Psoas muscle (tissue), 8 donors: Measurements from ENCODE around the gene HES5. TPM values are rescaled to one million over a fixed set of nuclear protein-coding genes. Genes with fewer than 3 reads are reported as not detected.
"Not testable (repeated sequence)": the region's sequence is repeated elsewhere in the genome, so short reads cannot be mapped to it uniquely, and the experiment has no call there.

Experiments used
- ATAC-seq, 4 donors: fragments of 200-7000 bp; cut with Tn5 transposase; one replicate each; pipeline ENCODE4 v1.9.1; 2020; ENCODE audit warnings: moderate library complexity in 3 of 4, mild to moderate bottlenecking in 2 of 4
- DNase-seq, 2 donors: peaks; one replicate each; pipeline ENCODE4 v3.0.0-alpha.2; 2020
- H3K27ac ChIP-seq: fragments of 200-600 bp; one replicate; pipeline ENCODE4 v1.8.0; 2022
- H3K27me3 ChIP-seq, 3 donors: fragments of 200-600 bp in 1 of 3; one replicate each; pipeline versions ENCODE4 v1.6.1 to v1.8.0; 2013 to 2022; ENCODE audit warnings: low read length in 2 of 3, mild to moderate bottlenecking in 2 of 3, moderate library complexity in 1 of 3; ENCODE audit not compliant: insufficient read depth in 3 of 3
- H3K36me3 ChIP-seq, 2 donors: fragments of 200-600 bp in 1 of 2; one replicate each; pipeline versions ENCODE4 v1.6.1 to v1.8.0; 2013 to 2022; ENCODE audit warnings: low read depth in 1 of 2, mild to moderate bottlenecking in 1 of 2, moderate library complexity in 1 of 2; ENCODE audit not compliant: insufficient read depth in 1 of 2
- H3K4me1 ChIP-seq: fragments of 200-600 bp; one replicate; pipeline ENCODE4 v1.8.0; 2022
- H3K4me3 ChIP-seq: fragments of 200-600 bp; one replicate; pipeline ENCODE4 v1.8.0; 2022; ENCODE audit warnings: mild to moderate bottlenecking
- H3K9me3 ChIP-seq: fragments of 200-600 bp; one replicate; pipeline ENCODE4 v1.8.0; 2022
- CTCF ChIP-seq: fragments of 200-600 bp; IDR thresholded peaks from one replicate; pipeline ENCODE4 v1.8.0; 2022; ENCODE audit warnings: antibody characterized with exemption
- WGBS, 3 donors: extraction: QIAGEN DNeasy Blood & Tissue Kit; methylation state at CpG; one replicate each; pipeline versions ENCODE4 v1.1.6 to v1.1.7; 2013; 5-methylcytosine and 5-hydroxymethylcytosine counted together
- intact Hi-C, 2 donors: fragments of 100-400 bp; cut with DNase I; formaldehyde crosslinking; loops; one replicate each; pipeline versions ENCODE4 v1.11.0 to v1.14.2; 2022
- polyA plus RNA-seq, 3 donors: library from polyadenylated mRNA; stranded (reverse); fragments of 200-250 nt; gene quantifications; one replicate each; pipeline ENCODE4 v1.2.3, GENCODE V29; 2013
- total RNA-seq, 4 donors: library from RNA; stranded (reverse); fragmentation: NEBNext Ultra II Directional in 2 of 4; extraction: Animal tissue kit (Norgen Biotek cat#: 25700) in 2 of 4; gene quantifications; one replicate each; pipeline versions ENCODE4 v1.2.1 to v1.2.4, GENCODE V29; 2021 to 2023
- donor health status: healthy with polysubstance abuse.
- donor health status: DM: no; HTN: no; CAD: no; lungs with moderate emphysema.
- donor health status: Bipolar disorder and iron deficiency.
- donor health status: healthy.
- donor health status: DM: yes; HTN: yes; CAD: no.
- donor health status: DM: no; HTN: no; CAD: no.
- donor health status: DM: no; HTN: no; CAD: no.
- donor health status: DM: yes; HTN: yes; CAD: no.

HES5 gene
- total and polyA plus RNA-seq, 7 donors, result 0.13 to 0.77 (median 0.28) TPM; not detected in 1

- Histone ChIP-seq H3K4me3 (peak overlapping the region; percentile 66), H3K4me1 (peaks cover 15% of the 10 kb centered on the region), H3K27me3 (peaks cover 0 to 22% (median 4%) of the 10 kb centered on the region in 3 donors), H3K27ac (peak overlapping the region; percentile 77)
- intact Hi-C loops, result loop anchor here in 1 of 2 donors (5.0 kb wide), 1 partner anchor 87 kb away; no protein-coding TSS in a partner anchor
- not testable (repeated sequence) for H3K9me3 ChIP-seq, H3K36me3 ChIP-seq, DNase-seq, ATAC-seq
- 74 to 82% (median 76%) methylated on average over 23 to 25 of the region's 28 CpGs for WGBS, 3 donors
These were observed 19.4 kb upstream of the HES5 start for GRCh38 chr1:2549367-2550029.

- no peaks in the 10 kb centered on the region for H3K9me3 ChIP-seq
- intact Hi-C loops, result loop anchor here (1.0 to 5.0 kb wide), 2 partner anchors 86 to 134 kb away; no protein-coding TSS in a partner anchor
- TF ChIP-seq CTCF, result peak; percentile 95
- H3K4me1 ChIP-seq, result peaks cover 15% of the 10 kb centered on the region
- ATAC-seq (peak; percentile 60 to 82 (median 74)), DNase-seq (peak; percentile 80 to 90)
- no peaks in the 10 kb centered on the region for H3K36me3 ChIP-seq
- H3K4me3 ChIP-seq, result peak overlapping the region; percentile 66
- H3K27ac ChIP-seq, result peak overlapping the region; percentile 83
- H3K27me3 ChIP-seq, result peaks cover 0 to 34% (median 4%) of the 10 kb centered on the region in 3 donors
- WGBS, 3 donors, result 19 to 26% (median 23%) methylated on average over 17 of the region's 17 CpGs
These were observed 18.1 kb upstream of the HES5 start for GRCh38 chr1:2548068-2548589.

- intact Hi-C loops, result loop anchor here (1.0 to 5.0 kb wide), 2 partner anchors 85 to 133 kb away; no protein-coding TSS in a partner anchor
- no peak for TF ChIP-seq CTCF
- Histone ChIP-seq H3K27ac (peak overlapping the region; percentile 83), H3K27me3 (peaks cover 0 to 38% (median 8%) of the 10 kb centered on the region in 3 donors), H3K36me3 (no peaks in the 10 kb centered on the region), H3K4me1 (peaks cover 15% of the 10 kb centered on the region), H3K9me3 (no peaks in the 10 kb centered on the region), H3K4me3 (peak overlapping the region; percentile 66)
- WGBS, 3 donors, result 14 to 23% (median 18%) methylated on average over 23 to 27 of the region's 27 CpGs
- ATAC-seq (peak in 1 of 4 donors; percentile 1), DNase-seq (no peak)
These were observed 17.4 kb upstream of the HES5 start for GRCh38 chr1:2547210-2548067.

GRCh38 chr1:2546515-2547209, 16.6 kb upstream of the HES5 start:
- ATAC-seq (peak; percentile 31 to 42 (median 40)), DNase-seq (peak; percentile 81 to 84)
- Histone ChIP-seq H3K4me3 (peak overlapping the region; percentile 66), H3K4me1 (peaks cover 15% of the 10 kb centered on the region), H3K27me3 (peaks cover 0 to 39% (median 9%) of the 10 kb centered on the region in 3 donors), H3K36me3 (no peaks in the 10 kb centered on the region), H3K9me3 (no peaks in the 10 kb centered on the region), H3K27ac (peak overlapping the region; percentile 83)
- no peak for TF ChIP-seq CTCF
- intact Hi-C loops, result loop anchor here in 1 of 2 donors (5.0 kb wide), 1 partner anchor 84 kb away; no protein-coding TSS in a partner anchor
- WGBS, 3 donors, result 0 to 3% (median 1%) methylated on average over 35 to 52 of the region's 52 CpGs
